ENCODE results near the gene TOR2A. TPM values are rescaled to one million over a fixed set of nuclear protein-coding genes. Genes with fewer than 3 reads are reported as not detected.

TOR2A gene
- total RNA-seq, 1 donor, result 4.8 TPM

DNA sequence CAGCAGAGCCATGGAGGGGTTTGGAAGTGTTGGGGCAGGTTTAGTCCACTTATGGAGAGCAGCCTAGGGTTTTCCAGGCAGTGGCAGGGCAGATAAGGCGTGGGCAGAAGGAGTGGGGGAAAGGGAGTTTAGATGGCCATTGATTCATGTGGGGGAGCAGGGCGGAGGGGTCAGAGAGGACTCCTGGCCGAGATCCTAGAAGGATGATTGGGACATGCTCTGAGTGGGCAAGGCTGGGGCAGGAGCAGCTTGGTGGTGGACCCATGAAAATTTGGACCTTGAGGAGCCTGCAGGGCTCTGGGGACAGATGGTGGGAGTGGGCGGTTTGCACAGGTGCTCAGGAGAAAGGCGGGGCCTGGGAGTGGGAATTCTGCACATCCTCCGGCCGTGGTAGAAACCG is 18.1 kb upstream of the TOR2A start:
- no peak for TF ChIP-seq CTCF (IDR thresholded peaks at IDR 0.05; ENCODE audit: insufficient read depth, low read length)
- DNase-seq (ENCODE audit: low read depth), result no peak
- no peak overlapping the region for H3K4me3 ChIP-seq (ENCODE audit: low read depth, low read length)

DNA sequence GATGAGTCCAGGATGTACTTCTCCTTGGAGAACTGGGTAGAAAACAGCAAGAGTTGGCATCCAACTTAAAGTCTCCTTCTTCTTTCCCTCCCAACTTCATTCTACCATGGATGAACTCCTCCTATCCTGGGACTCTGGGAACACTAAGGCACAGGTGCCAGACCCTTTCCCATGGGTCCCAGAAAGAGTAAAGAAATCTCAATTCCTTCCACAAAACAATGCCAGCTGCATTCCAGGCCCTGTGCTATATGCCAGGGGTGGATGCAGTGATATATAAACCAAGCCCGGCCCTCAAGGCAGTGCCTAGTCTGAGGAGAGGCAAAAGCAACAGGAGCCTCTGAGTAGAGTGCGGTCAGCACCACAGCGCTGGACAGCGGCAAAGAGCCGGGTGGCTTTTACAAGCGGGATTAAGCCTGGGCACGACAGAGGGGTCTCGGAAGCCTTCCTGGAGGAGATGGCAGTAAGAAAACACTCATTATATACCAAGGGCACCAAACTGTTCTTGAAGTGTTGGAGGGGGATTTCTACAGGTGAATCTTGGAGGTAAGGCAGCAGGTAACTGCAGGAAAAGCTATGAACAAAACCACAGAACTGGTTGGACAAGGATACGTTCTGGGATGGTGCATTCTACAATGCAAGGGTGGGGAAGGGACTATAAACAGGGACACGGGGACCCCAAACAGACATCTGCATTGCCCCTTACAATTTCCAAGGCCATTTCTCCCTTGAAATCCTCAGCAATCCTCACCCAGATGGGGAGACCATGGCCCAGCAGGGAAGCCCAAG is 16.4 kb upstream of the TOR2A start:
- no peak overlapping the region for H3K4me3 ChIP-seq (ENCODE audit: low read depth, low read length)
- peak; percentile 35 for DNase-seq (ENCODE audit: low read depth)
- no peak for TF ChIP-seq CTCF (IDR thresholded peaks at IDR 0.05; ENCODE audit: insufficient read depth, low read length)

- TF ChIP-seq CTCF (IDR thresholded peaks at IDR 0.05; ENCODE audit: insufficient read depth, low read length), result no peak
- H3K4me3 ChIP-seq (ENCODE audit: low read depth, low read length), result no peak overlapping the region
- no peak for DNase-seq (ENCODE audit: low read depth)
These were observed 14.1 kb upstream of the TOR2A start for GRCh38 chr9:127749090-127749787.

DNA sequence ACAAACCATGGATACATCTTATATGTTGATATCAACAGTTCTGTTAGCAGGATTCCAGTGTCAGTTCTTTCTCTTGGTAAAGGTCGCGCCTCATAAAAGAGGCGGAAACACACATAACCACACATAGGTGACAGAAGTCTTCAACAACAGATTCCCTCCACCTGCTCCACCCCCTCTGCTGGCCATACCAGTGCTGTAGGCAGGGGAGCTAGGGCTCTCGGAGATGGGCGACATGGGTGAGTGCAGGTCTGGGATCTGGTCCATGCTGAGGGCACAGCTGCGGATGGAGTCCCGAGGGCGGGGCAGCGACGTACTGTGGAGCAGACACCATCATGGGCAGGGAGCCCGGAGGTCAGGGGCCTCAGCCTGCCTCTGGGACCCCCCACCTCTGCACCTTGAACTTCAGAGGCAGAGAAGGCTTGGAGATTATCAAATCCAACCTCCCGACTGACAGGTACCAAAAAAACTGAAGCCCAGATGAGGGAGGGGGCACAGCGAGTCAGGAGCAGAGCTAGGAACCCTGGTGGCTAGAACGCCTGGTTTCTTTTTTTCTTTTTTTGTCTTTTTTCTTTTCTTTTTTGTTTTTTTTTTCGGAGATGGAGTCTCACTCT is 12.0 kb upstream of the TOR2A start:
- H3K4me3 ChIP-seq (ENCODE audit: low read depth, low read length), result no peak overlapping the region
- no peak for DNase-seq (ENCODE audit: low read depth)
- no peak for TF ChIP-seq CTCF (IDR thresholded peaks at IDR 0.05; ENCODE audit: insufficient read depth, low read length)

- DNase-seq (ENCODE audit: low read depth), result no peak
- H3K4me3 ChIP-seq (ENCODE audit: low read depth, low read length), result no peak overlapping the region
- TF ChIP-seq CTCF (IDR thresholded peaks at IDR 0.05; ENCODE audit: insufficient read depth, low read length), result no peak
These were observed 9.5 kb upstream of the TOR2A start for GRCh38 chr9:127744398-127745110.

- TF ChIP-seq CTCF (IDR thresholded peaks at IDR 0.05; ENCODE audit: insufficient read depth, low read length), result no peak
- peak overlapping the region; percentile 38 for H3K4me3 ChIP-seq (ENCODE audit: low read depth, low read length)
- peak; percentile 78 for DNase-seq (ENCODE audit: low read depth)
These were observed 7.5 kb upstream of the TOR2A start for GRCh38 chr9:127742435-127743088.
